ENCODE results near the gene KIRREL3.

The KIRREL3 gene

DNA sequence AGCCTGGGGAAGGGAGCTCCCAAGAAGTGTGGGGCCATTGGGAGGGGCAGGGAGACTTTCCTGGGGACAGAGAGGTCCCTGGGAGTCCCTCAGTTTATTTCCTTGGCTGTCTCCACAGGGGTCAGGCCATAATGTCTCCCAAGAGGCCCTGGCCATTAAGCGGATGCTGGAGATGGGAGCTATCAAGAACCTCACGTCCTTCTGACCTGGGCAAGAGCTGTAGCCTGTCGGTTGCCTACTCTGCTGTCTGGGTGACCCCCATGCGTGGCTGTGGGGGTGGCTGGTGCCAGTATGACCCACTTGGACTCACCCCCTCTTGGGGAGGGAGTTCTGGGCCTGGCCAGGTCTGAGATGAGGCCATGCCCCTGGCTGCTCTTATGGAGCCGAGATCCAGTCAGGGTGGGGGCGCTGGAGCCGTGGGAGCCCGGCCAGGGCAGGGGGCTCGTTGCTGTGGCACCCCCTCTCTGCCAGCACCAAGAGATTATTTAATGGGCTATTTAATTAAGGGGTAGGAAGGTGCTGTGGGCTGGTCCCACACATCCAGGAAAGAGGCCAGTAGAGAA is 586.6 kb downstream of the KIRREL3 start:
- TF ChIP-seq, protein P1, sequence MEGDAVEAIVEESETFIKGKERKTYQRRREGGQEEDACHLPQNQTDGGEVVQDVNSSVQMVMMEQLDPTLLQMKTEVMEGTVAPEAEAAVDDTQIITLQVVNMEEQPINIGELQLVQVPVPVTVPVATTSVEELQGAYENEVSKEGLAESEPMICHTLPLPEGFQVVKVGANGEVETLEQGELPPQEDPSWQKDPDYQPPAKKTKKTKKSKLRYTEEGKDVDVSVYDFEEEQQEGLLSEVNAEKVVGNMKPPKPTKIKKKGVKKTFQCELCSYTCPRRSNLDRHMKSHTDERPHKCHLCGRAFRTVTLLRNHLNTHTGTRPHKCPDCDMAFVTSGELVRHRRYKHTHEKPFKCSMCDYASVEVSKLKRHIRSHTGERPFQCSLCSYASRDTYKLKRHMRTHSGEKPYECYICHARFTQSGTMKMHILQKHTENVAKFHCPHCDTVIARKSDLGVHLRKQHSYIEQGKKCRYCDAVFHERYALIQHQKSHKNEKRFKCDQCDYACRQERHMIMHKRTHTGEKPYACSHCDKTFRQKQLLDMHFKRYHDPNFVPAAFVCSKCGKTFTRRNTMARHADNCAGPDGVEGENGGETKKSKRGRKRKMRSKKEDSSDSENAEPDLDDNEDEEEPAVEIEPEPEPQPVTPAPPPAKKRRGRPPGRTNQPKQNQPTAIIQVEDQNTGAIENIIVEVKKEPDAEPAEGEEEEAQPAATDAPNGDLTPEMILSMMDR (IDR thresholded peaks at IDR 0.05; ENCODE audit: insufficient read depth, low read depth, low read length, missing control alignments): no peak
- H3K4me3 ChIP-seq (ENCODE audit: low read length): no peak overlapping the region
- no peak for DNase-seq (ENCODE audit: low read depth)

DNA sequence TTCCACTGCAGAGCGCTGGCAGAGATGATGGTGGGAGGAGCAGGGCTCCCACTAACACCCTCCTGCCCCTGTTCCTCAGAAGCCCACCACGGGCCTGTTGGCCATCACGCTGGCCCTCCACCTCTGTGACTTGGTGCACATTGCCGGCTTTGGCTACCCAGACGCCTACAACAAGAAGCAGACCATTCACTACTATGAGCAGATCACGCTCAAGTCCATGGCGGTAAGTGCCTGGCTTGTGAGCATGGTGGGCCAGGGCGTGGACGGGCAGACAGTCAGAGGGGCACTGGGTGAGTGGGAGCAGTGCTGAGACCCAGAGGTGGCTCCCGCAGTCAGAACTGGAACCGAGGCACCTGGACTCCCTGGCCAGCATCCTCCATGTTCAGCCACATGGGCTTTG is 587.1 kb downstream of the KIRREL3 start:
- TF ChIP-seq, protein P1 (IDR thresholded peaks at IDR 0.05; ENCODE audit: insufficient read depth, low read depth, low read length, missing control alignments): no peak
- DNase-seq (ENCODE audit: low read depth): no peak
- H3K4me3 ChIP-seq (ENCODE audit: low read length): no peak overlapping the region

DNA sequence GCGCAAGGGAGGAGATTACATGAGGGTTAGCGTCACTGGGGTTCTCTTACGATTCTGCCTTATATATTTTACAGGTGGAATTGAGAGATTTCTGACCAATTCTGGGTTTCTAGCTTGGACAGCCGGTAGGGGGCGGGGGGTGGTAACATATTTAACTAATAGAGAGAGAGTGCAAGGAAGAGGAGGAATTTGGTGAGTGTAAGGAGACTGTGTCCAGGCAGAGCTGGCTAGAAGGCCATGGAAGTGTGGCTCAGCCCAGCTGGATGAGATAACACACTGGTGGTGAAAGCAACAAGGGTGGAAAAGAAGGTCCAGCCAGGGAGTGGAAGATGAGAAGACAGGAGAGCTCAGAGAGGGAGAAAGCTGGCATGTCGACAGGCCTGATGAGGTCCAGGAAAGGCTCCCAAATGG is 588.6 kb downstream of the KIRREL3 start:
- TF ChIP-seq, protein P1 (IDR thresholded peaks at IDR 0.05; ENCODE audit: insufficient read depth, low read depth, low read length, missing control alignments): peak; percentile 1
- no peak overlapping the region for H3K4me3 ChIP-seq (ENCODE audit: low read length)
- DNase-seq (ENCODE audit: low read depth): no peak

DNA sequence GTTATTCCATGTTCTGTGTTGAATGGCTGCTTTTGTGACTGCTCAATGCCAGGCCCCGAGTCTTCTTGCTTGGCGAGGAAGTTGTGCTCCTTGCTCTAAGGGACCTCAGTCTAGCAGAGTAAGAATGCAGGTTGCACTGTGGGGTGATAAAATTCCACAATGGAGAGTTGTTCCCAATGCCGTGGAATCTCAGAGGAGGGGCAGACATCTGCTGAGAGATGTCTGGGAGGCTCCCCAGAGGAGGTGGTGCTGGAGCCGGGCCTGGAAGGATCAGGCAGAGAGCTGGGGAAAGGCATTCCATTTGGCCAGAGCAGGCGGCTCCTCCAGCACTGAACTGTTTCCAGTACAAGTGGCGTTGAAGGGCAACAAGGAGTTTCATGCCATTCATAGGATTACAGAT is 589.9 kb downstream of the KIRREL3 start:
- TF ChIP-seq, protein P1 (IDR thresholded peaks at IDR 0.05; ENCODE audit: insufficient read depth, low read depth, low read length, missing control alignments): no peak
- DNase-seq (ENCODE audit: low read depth): no peak
- no peak overlapping the region for H3K4me3 ChIP-seq (ENCODE audit: low read length)

DNA sequence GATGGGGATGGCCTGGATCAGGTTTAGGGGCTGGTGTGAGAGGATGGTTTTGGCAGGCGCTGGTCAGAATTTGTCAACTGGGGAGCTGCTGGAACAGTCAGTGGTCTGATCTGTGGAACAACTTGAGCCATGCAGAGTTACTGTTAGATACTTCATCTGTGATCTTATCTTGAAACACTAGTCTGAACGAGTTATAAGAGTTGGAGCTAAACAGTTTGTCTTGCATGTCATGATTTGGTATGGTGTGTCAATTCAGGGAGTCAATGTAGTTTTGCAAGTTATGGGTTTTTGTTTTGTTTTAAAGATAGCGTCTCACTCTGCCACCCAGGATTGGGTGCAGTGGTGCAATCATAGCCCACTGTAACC is 591.0 kb downstream of the KIRREL3 start:
- no peak overlapping the region for H3K4me3 ChIP-seq (ENCODE audit: low read length)
- TF ChIP-seq, protein P1 (IDR thresholded peaks at IDR 0.05; ENCODE audit: insufficient read depth, low read depth, low read length, missing control alignments): no peak
- no peak for DNase-seq (ENCODE audit: low read depth)

DNA sequence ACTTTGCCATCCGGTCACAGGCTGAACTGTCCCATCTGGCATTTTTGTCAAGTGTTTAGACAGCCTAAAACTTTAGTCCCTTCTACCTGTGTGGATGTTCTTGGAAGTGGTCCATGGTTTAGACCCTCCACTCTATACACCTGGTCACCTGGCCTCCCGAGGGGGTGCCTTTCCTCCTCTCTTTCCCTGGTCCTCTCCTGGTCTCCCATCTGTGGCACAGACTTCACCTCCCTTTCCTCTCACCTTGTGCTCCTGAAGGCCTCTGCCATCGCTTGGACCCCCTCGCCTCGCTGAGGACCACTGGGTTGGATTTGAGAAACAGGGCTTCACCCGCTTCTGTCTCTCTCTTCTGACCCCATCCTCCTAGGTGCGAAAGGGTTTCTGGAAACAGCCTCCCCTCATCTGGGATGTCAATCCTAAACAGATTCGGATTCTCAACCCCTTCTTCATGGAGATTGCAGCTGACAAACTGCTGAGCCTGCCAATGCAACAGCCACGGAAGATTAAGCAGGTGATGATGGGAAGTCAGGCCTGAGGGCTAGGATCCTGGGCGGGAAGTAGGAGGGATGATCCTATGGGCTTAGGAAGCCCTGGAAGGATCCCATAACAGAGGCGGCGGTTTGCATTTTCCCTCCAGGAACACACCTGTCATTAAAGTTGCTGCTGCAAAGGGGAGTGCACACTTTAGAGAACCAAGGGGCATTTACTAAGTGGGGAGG is 591.5 kb downstream of the KIRREL3 start:
- DNase-seq (ENCODE audit: low read depth): no peak
- TF ChIP-seq, protein P1 (IDR thresholded peaks at IDR 0.05; ENCODE audit: insufficient read depth, low read depth, low read length, missing control alignments): no peak
- H3K4me3 ChIP-seq (ENCODE audit: low read length): no peak overlapping the region

DNA sequence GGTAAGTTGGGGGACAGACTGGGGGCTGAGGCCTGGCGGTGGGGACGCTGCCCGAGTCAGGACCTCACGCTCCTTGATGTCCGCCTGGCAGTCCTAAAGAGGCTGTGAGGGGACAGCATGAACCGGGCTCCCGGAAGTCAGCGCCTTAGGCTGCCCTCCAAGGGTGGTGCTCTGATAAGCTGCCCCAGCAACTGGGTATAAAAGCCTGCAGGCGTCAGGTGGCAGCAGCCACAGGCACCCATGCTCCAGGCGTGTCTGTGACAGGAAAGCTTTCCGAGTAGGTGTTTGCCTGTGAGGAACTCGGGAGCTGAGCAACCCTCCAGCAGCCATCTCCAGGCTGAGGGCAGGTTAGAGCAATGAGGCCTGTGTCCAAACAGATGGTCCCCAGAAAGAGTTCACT is 592.1 kb downstream of the KIRREL3 start:
- TF ChIP-seq, protein P1 (IDR thresholded peaks at IDR 0.05; ENCODE audit: insufficient read depth, low read depth, low read length, missing control alignments): no peak
- H3K4me3 ChIP-seq (ENCODE audit: low read length): no peak overlapping the region
- no peak for DNase-seq (ENCODE audit: low read depth)

All from epithelial cell of esophagus (primary cell).